WERI-Rb-1 (cell line): ENCODE measurements around the gene NKRF.
"Not testable (repeated sequence)": the region's sequence is repeated elsewhere in the genome, so short reads cannot be mapped to it uniquely, and the experiment has no call there.

Experiments used
- DNase-seq: peaks from one replicate; pipeline ENCODE4 v3.0.0-alpha.2; 2020
- H3K27ac ChIP-seq: fragments of 250-450 bp; sonication (Bioruptor Pico); 2 replicates; pipeline ENCODE4 v1.5.1; 2020; ENCODE audit warnings: mild to moderate bottlenecking, moderate library complexity
- H3K27me3 ChIP-seq: fragments of 250-450 bp; sonication (Bioruptor Pico); 2 replicates; pipeline ENCODE4 v1.5.1; 2021; ENCODE audit warnings: mild to moderate bottlenecking, low read depth, moderate library complexity; ENCODE audit not compliant: insufficient read depth, severe bottlenecking
- H3K36me3 ChIP-seq: fragments of 250-450 bp; sonication (Bioruptor Pico); 2 replicates; pipeline ENCODE4 v1.5.1; 2020; ENCODE audit warnings: mild to moderate bottlenecking, moderate library complexity
- H3K4me3 ChIP-seq: 2 replicates; pipeline ENCODE4 v1.5.1; 2011; ENCODE audit warnings: low read depth, mild to moderate bottlenecking, control low read depth, low read length
- H3K9me3 ChIP-seq: fragments of 250-450 bp; sonication (Bioruptor Pico); 2 replicates; pipeline ENCODE4 v1.5.1; 2021; ENCODE audit warnings: mild to moderate bottlenecking, moderate library complexity; ENCODE audit not compliant: severe bottlenecking
- CTCF ChIP-seq: IDR thresholded peaks from 2 replicates; pipeline ENCODE4 v1.5.1; 2011; ENCODE audit warnings: low read depth, mild to moderate bottlenecking, control low read depth, inconsistent platforms, low read length

Gene NKRF

GRCh38 chrX:119647089-119647488 is 40.9 kb upstream of the NKRF start:
- no peaks in the 10 kb centered on the region for H3K27me3 ChIP-seq
- no peaks in the 10 kb centered on the region for H3K36me3 ChIP-seq

GRCh38 chrX:119646515-119646914 is 40.3 kb upstream of the NKRF start:
- no peaks in the 10 kb centered on the region for H3K36me3 ChIP-seq
- no peaks in the 10 kb centered on the region for H3K9me3 ChIP-seq

More at GRCh38 chrX:119647089-119647488, 40.9 kb upstream of the NKRF start:
- no peak overlapping the region for H3K4me3 ChIP-seq
- H3K9me3 ChIP-seq, result no peaks in the 10 kb centered on the region
- TF ChIP-seq CTCF, result no peak
- no peak overlapping the region for H3K27ac ChIP-seq
- DNase-seq, result no peak

GRCh38 chrX:119643696-119644095 is 37.5 kb upstream of the NKRF start:
- no peak for DNase-seq
- H3K36me3 ChIP-seq, result no peaks in the 10 kb centered on the region
- H3K27me3 ChIP-seq, result peaks cover 6% of the 10 kb centered on the region
- no peak for TF ChIP-seq CTCF
- H3K27ac ChIP-seq, result no peak overlapping the region
- H3K4me3 ChIP-seq, result no peak overlapping the region
- H3K9me3 ChIP-seq, result no peaks in the 10 kb centered on the region

More at GRCh38 chrX:119646515-119646914, 40.3 kb upstream of the NKRF start:
- H3K27me3 ChIP-seq, result peaks cover 2% of the 10 kb centered on the region
- DNase-seq, result no peak
- H3K27ac ChIP-seq, result no peak overlapping the region
- no peak for TF ChIP-seq CTCF
- no peak overlapping the region for H3K4me3 ChIP-seq

- Histone ChIP-seq H3K27me3 (peaks cover 12% of the 10 kb centered on the region), H3K27ac (no peak overlapping the region), H3K4me3 (no peak overlapping the region), H3K9me3 (no peaks in the 10 kb centered on the region), H3K36me3 (no peaks in the 10 kb centered on the region)
- DNase-seq, result no peak
- TF ChIP-seq CTCF, result no peak
These were observed 34.5 kb upstream of the NKRF start for GRCh38 chrX:119640731-119641170.

GRCh38 chrX:119638725-119639471 is 32.7 kb upstream of the NKRF start:
- DNase-seq, result no peak
- Histone ChIP-seq H3K4me3 (no peak overlapping the region), H3K27me3 (peaks cover 12% of the 10 kb centered on the region), H3K27ac (no peak overlapping the region), H3K9me3 (no peaks in the 10 kb centered on the region), H3K36me3 (no peaks in the 10 kb centered on the region)
- no peak for TF ChIP-seq CTCF

GRCh38 chrX:119637421-119637820 is 31.2 kb upstream of the NKRF start:
- not testable (repeated sequence) for H3K9me3 ChIP-seq, DNase-seq, H3K27ac ChIP-seq, H3K4me3 ChIP-seq, H3K36me3 ChIP-seq
- peaks cover 12% of the 10 kb centered on the region for H3K27me3 ChIP-seq
